GM18507 (cell line): Measurements from ENCODE around the gene SAXO1.
"Not testable (repeated sequence)": the region's sequence is repeated elsewhere in the genome, so short reads cannot be mapped to it uniquely, and the experiment has no call there.

Experiments used
- DNase-seq: peaks from one replicate; pipeline ENCODE4 v3.0.0; 2011; ENCODE audit warnings: low read depth; ENCODE audit not compliant: insufficient read length; ENCODE audit errors: extremely low spot score
- FAIRE-seq: peaks from 2 replicates; lab custom pipeline; 2011; peaks lifted over from hg19 to GRCh38; lab: Jason Lieb, UNC

SAXO1 gene

DNA sequence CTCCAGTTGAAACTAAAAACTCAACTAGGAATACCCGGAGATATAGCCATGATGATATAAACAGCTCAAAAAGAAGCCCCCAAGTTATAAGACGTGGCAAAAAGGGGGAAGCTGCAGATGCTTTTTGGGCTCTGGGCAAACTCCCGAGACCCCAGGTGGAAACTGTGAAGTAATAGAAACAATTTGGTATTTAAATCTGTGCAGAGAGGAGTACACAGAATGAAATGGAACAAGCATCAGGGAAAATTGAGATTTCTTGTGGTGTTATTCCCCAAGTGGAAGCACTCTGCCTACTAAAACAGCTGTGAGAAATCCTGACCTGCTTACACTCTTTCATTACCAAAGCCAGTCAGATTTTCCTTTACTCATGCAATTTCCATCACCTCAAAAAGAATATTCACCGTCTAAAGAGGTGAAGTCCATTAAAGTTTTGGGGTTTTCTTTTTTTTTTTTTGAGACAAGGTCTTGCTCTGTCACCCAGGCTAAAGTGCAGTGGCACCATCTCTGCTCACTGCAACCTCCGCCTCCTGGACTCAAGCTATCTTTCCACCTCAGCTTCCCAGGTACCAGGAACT lies 23.5 kb downstream of the SAXO1 start:
- no peak for DNase-seq
- no peak for FAIRE-seq

DNA sequence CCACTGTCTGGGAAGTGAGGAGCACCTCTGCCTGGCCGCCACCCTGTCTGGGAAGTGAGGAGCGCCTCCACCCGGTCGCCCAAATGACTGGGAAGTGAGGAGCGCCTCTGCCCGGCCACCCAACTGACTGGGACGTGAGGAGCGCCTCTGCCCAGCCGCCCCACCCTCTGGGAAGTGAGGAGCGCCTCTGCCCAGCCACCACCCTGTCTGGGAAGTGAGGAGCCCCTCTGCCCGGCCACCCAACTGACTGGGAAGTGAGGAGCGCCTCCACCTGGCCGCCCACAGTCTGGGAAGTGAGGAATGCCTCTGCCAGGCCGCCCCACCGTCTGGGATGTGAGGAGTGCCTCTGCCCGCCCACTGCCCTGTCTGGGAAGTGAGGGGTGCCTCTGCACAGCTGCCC lies 32.9 kb downstream of the SAXO1 start:
- no peak for FAIRE-seq
- no peak for DNase-seq

DNA sequence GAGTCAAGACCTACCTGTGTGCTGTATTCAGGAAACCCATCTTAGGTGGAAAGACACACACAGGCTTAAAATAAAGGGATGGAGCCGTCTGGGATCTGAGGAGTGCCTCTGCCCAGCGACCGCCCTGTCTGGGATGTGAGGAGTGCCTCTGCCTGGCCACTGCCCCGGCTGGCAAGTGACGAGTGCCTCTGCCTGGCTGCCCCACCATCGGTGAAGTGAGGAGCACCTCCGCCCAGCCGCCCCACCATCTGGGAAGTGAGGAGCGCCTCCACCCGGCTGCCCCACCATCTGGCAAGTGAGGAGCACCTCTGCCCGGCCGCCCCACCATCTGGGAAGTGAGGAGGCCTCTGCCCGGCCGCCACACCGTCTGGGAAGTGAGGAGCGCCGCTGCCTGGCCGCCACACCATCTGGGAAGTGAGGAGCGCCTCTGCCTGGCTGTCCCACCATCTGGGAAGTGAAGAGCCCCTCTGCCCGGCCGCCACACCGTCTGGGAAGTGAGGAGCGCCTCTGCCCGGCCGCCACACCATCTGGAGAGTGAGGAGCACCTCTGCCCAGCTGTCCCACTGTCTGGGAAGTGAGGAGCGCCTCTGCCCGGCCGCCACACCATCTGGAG lies 33.7 kb downstream of the SAXO1 start:
- FAIRE-seq (no peak), DNase-seq (no peak)

DNA sequence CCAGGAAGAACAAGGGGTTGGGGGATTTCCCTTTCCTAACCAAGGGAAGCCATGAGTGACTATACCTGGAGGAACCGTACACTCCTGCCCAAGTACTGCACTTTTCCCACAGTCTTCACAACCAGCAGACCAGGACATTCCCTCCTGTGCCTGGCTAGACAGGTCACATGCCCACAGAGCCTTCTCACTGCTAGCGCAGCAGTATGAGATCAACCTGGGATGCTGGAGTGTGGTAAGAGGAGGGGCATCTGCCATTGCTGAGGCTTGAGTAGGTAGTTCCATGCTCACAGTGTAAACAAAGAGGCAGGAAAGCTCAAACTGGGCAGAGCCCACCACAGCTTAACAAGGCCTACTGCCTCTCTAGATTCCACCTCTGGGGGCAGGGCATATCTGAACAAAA lies 35.9 kb downstream of the SAXO1 start:
- FAIRE-seq (no peak), DNase-seq (no peak)

DNA sequence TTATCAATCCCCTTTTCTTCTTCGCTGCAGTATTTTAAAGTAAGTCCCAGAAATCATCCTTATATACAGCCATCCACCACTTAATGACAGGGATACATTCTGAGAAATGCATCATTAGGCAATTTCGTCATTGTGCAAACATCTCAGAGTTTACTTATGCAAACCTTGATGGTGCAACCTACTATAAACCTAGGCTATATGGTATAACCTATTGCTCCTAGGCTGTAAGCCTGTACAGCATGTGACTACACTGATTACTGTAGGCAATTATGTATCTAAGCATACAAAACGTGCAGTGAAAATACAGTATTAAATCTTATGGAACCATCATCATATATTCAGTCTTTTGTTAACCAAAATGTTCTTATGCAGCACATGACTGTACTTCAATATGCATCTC lies 36.8 kb downstream of the SAXO1 start:
- no peak for DNase-seq

DNA sequence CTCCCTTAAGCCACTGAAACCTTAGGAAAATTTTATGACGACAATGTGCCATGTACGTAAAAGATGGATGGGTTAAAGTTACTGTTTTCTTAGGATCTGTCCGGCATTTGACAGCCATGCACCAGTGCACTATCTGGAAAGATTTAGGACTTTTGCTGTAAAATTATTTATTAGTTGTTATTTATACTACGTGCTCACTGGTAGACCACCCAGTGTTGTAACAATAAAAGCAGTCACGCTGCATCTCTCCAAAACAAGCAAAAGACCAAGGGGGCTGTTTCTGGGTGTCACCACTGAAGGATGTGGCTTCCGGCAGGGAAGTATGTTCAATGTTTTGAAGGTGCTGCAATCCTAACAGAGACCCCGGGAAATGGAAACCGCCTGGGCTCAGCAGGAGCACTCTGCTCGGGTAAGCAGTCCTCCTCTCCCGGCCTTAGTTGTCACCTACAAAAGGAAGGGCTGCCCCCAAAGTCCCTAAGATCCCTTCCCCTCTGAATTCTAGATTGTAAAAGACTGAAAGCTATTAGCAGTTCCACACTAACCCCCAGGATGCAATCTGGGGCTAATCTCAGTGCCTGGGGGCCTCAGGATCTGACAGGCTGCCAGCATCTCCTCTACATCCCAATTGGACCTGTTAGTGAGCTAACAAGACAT lies 38.6 kb downstream of the SAXO1 start:
- FAIRE-seq (no peak), DNase-seq (no peak)

More for the DNA sequence above, 36.8 kb downstream of the SAXO1 start:
- no peak for FAIRE-seq

DNA sequence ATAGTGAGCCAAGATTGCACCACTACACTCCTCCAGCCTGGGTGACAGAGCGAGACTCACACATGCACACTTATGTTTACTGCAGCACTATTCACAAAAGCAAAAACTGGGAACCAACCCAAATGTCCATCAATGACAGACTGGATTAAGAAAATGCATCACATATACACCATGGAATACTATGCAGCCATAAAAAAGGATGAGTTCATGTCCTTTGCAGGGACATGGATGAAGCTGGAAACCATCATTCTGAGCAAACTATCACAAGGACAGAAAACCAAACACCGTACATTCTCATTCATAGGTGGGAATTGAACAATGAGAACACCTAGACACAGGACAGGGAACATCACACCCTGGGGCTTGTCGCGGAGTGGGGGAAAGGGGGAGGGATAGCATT lies 41.8 kb downstream of the SAXO1 start:
- not testable (repeated sequence) for FAIRE-seq

DNA sequence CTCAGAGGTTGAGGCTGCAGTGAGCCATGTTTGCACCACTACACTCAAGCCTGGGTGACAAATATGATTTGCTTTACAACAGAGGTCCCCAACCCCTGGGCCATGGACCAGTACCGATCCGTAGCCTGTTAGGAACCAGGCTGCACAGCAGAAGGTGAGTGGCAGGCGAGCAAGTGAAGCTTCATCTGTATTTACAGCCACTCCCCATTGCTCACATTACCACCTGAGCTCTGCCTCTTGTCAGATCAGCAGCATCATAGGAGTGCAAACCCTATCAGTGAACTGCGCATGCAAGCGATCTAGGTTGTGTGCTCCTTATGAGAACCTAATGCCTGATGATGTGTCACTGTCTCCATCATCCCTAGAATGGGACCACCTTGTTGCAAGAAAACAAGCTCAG lies 42.5 kb downstream of the SAXO1 start:
- FAIRE-seq, result no peak

More for the DNA sequence above, 41.8 kb downstream of the SAXO1 start:
- not testable (repeated sequence) for DNase-seq

DNA sequence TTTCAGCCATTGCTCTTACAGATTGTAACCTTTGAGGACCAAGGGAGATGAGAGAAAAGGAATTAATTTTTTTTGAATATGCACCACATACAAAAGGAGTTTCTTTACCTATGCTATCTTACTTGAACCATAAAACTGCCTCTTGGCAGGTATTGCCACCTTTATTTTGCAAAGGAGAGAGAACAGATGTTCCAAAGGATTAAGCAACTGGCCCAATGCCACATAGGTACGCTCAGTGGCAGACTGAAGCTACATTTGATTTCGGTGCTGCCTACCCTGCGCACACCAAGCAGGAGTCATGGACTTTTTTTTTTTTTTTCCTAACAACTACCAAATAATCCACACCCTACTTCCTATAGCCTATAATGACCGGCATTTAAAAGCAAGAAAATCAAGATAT lies 43.1 kb downstream of the SAXO1 start:
- no peak for DNase-seq

More for the DNA sequence above, 42.5 kb downstream of the SAXO1 start:
- DNase-seq, result no peak

DNA sequence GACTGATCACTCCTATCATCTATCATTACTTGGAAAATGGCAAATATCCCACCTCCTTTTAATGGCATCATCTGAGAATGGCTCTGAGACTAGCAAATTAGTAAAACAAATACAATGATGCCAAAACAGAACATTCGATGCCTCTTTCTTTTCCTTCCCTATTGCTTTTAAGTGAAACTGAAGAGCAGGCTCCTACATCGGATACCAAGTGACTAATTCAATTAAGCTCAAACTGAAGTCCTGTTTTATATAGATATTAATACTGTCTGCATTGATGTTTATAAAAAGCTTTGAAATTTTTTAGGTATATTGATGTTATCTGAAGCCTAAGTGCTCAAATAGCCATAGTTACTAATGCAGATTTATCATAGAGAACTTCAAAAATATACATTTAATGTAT lies 43.9 kb downstream of the SAXO1 start:
- DNase-seq, result no peak
- no peak for FAIRE-seq

More for the DNA sequence above, 43.1 kb downstream of the SAXO1 start:
- FAIRE-seq, result no peak

DNA sequence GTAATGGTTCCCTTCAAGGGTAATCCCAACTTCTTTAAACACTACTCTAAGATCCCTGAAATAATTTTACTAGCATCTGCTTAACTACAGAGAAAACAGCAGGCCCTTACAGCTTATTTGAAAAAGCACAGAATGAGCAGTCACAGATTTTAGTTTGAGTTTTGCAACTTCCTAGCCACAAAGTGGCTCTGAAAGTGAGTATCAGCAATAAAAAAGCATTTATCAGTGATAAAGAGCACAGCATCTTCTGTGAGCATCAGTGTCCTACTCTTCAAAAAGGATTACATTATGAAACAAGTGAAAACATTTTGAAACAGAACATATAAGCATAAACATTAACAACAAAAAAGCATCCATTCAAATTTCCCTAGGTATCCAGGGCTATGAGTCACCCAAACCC lies 45.0 kb downstream of the SAXO1 start:
- no peak for FAIRE-seq
- DNase-seq, result no peak

DNA sequence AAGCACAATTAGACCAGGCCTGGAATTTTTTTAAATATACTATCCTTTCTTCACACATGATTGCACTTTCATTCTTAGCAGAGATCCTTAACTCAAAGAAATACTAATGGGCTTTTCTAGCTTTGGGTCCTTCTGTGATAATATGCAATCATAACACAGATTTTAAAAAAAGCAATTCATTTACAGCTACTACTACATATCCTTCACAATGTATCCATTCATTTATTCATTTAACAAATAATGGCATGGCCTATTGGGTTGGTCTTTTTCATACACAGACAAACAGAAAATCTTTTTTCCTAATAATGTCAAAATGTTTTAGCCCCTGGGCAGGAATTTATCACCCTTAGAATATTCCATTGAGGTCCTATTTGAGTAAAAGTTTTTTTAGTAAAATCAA lies 47.0 kb downstream of the SAXO1 start:
- DNase-seq (no peak), FAIRE-seq (no peak)

DNA sequence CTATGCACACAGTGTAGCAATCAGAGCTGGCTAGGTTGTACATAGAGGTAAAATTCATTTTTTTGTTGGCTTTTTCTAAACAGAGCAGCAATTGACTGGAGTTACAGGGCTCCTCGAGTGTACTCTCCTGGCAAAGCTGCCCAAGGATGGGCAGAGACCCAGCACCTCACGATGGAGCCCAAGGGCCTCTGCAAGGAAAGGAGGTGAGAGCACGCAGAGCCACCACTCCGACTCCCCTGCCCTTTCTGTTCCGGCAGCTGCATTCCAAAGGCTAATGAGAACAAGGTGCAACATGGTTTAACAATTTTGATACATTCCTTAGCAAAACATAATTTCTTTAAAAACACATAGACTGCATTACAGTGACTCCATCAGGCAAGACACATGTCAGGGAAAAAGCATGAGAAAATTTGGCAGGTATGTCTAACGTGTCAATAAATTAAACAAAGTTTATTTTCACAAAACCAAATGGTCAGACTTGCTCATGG lies 47.5 kb downstream of the SAXO1 start:
- DNase-seq, result no peak
- no peak for FAIRE-seq

DNA sequence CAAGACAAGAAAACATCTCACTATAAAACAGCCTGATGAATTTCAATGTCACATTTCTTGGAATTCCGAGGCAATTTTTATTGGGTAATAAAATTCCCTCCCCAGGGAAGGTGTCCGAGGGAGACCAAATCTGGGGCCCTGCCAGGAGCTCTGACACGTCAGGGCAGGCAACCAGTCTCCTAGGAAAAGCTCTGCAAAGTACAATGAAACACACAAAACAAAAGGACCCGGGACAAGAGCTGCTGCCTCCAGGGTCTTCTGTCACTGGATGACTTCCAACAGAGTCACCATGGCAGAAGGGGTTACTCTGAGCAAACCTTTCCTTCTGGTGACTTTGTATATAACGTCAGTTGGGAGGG lies 50.8 kb downstream of the SAXO1 start:
- no peak for DNase-seq
- FAIRE-seq, result no peak

DNA sequence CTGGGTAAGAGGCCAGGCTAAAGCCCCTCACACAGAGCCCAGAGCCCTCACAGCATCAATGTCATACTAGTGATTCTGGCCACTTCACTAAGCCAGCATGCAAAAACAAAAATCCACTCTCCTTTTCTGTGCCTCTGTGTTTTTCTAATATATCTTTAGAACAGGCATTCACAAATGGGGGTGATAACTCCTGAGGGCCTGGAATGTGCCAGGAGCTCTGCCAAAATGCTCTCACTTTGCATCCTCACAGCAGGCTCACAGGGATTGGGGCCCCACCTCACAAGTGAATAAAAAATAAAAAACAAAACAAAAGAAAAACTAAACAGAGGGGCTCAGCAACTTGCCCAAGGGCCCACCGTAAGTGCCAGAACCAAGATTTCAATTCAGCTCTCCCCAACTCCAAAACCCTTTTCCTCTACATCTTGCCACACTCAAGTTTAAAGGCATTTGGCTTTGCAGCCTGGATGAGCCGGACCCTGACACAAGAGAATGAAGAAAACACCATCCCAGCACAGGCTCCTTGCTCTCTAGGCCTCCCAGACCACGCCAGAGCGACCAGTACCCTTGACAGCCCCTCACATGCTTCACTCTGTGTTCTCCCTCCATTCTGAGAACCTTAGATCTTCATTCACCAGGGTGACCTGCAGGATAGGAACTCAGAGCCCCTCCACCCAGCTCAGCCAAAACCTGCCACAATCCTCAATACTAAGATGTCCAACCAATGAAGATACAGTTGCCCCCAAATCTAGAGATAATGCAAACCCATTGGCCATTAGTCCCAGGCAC lies 51.3 kb downstream of the SAXO1 start:
- FAIRE-seq (no peak), DNase-seq (no peak)

DNA sequence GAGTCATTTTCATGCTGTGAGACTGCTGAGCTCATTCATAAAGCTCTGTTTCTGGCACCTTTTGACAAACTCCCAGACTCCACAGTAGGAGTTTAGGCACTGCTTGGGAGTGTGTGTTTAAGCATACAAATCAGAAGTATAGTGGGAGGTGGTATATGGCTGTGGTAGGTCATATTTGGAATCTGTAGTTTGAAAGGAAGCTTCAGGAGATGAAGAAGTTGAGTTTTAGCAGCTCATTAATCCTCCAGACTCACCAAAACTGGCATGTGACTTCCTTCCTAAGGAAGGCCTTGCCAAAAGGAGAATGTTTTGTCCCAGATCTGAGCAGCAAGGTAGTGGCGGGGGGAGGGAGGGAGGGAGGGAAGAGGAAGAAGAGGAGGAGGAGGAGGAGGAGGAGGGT lies 52.8 kb downstream of the SAXO1 start:
- FAIRE-seq, result no peak

DNA sequence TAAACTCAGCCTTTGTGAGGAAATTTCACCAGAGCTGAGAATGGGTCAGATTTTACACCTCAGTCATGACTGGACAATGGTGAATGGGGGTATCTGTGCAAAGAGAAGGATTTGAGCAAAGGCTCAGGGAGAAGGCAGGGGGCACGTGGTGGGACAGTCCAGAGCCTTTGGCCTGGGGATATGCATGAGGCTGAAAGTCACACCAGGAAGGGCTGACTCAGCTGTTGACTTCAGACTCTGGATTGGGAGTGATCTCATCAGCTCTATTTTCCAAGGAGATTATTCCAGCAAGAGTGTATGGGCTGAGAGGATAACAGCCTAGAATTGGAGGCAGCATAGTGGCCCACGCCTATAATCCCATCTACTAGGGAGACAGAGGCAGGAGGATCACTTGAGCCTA lies 53.6 kb downstream of the SAXO1 start:
- DNase-seq (no peak), FAIRE-seq (no peak)

More for the DNA sequence above, 52.8 kb downstream of the SAXO1 start:
- no peak for DNase-seq

DNA sequence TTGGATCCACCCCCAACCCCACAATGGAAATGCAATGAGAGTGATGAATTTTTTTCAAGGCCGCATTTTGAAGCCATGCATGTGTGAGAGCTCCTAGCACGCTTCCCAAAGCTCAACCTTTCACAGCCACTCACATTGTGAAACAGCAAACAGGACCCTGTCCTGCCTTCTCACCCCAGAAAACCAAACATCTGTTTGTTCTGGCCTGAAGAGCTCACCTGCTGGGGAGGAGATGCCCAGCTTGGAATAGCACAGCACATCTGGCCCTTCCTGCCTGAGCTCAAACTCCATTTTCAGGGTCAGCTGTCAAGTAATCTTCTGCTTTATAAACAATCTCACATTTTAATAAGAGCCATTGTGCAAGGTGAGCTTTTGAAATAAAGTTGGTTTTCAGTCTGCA lies 54.8 kb downstream of the SAXO1 start:
- FAIRE-seq, result no peak
- DNase-seq, result no peak

DNA sequence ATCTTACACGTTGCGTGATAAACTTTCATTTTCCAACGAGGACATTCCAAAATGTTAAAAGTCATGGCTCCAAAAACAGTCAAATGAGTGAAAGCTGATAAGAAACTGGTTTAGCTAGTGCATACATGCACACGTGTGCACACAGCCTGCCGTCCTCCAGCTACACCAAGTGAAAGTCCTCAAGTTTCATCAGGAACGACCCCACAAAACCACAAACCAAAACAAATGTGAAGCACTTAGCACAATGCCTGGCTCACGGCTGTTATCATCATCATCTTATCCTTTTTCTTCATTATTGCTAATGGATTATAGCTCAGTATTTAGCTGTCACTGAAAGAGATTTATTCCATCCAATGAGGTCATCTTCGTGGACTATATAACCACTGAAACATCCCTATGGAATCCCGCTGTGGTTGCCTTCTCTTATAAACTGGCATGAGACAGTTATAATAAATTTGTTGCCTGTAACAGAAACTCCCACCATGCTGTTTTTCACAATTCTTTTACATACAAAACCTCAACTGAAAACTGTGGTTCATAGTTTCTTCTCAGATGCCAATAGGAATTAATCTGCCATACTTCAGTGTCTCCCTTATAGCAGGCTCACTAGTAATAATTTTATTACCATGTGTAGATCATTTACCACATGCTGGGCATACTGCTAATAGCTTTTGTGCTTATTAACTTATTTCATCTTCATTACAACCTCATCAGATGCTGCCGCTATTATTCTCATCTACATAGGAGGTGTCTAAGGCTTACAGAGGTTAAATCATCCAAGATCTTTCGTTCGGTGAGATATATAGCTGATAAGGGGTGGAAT lies 56.1 kb downstream of the SAXO1 start:
- no peak for DNase-seq

More for the DNA sequence above, 56.1 kb downstream of the SAXO1 start:
- no peak for FAIRE-seq
